Activated naive CD8-positive, alpha-beta T cell treated with anti-CD3 and anti-CD28 coated beads, Interleukin-2, amount 50 U/mL, for 16 hours (primary cell): Measurements from ENCODE around the gene CTNNA1.

Experiments
- DNase-seq: peaks from one replicate; pipeline ENCODE4 v3.0.0-alpha.2; 2020; ENCODE audit warnings: low read depth, low spot score

The CTNNA1 gene

GRCh38 chr5:138964647-138965201 lies 211.5 kb downstream of the CTNNA1 start:
- no peak for DNase-seq

GRCh38 chr5:138965626-138966025 lies 212.4 kb downstream of the CTNNA1 start:
- DNase-seq = no peak

GRCh38 chr5:138966236-138966985 lies 213.2 kb downstream of the CTNNA1 start:
- DNase-seq = no peak

GRCh38 chr5:138967791-138968448 lies 214.7 kb downstream of the CTNNA1 start:
- no peak for DNase-seq

GRCh38 chr5:138968601-138969000 lies 215.4 kb downstream of the CTNNA1 start:
- DNase-seq = no peak

GRCh38 chr5:138969323-138970002 lies 216.2 kb downstream of the CTNNA1 start:
- no peak for DNase-seq

GRCh38 chr5:138972230-138972629 lies 219.0 kb downstream of the CTNNA1 start:
- no peak for DNase-seq

GRCh38 chr5:138972836-138973235 lies 219.6 kb downstream of the CTNNA1 start:
- DNase-seq = no peak

- DNase-seq = no peak
Observed at GRCh38 chr5:138974227-138975063, 221.2 kb downstream of the CTNNA1 start.

GRCh38 chr5:138975098-138975847 lies 222.0 kb downstream of the CTNNA1 start:
- no peak for DNase-seq

GRCh38 chr5:138978080-138978479 lies 224.9 kb downstream of the CTNNA1 start:
- DNase-seq = no peak

- no peak for DNase-seq
Observed at GRCh38 chr5:138978581-138978980, 225.4 kb downstream of the CTNNA1 start.

- DNase-seq = no peak
Observed at GRCh38 chr5:138979684-138980280, 226.6 kb downstream of the CTNNA1 start.

GRCh38 chr5:138980441-138980840 lies 227.2 kb downstream of the CTNNA1 start:
- DNase-seq = no peak

- no peak for DNase-seq
Observed at GRCh38 chr5:138981131-138981530, 227.9 kb downstream of the CTNNA1 start.

GRCh38 chr5:138981586-138981985 lies 228.4 kb downstream of the CTNNA1 start:
- no peak for DNase-seq

GRCh38 chr5:138983984-138984383 lies 230.8 kb downstream of the CTNNA1 start:
- no peak for DNase-seq
